ENCODE measurements around the gene PSMC6. TPM values are rescaled to one million over a fixed set of nuclear protein-coding genes. Genes with fewer than 3 reads are reported as not detected.
"Not testable (repeated sequence)": the region's sequence is repeated elsewhere in the genome, so short reads cannot be mapped to it uniquely, and the experiment has no call there.

The PSMC6 gene
- total RNA-seq, 2 experiments from 2014 or later = 118 to 122 TPM

DNA sequence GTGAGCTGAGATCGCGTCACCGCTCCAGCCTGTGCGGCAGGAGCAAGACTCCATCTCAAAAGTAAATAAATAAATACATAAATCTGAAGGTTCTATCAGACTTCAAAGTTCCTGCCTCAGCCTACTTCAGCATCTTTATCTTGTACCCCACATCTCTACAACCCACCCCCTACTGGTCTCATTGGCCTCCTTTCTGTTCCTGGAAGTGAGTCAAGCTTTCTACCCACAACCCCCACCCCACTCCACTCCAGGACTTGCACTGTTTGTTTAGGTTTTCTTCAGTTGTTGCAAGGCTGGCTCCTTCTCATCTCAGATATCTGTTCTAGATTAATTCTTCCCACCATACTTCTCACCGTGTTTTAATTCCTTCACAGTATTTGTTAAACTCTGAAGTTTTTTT lies 714 bp upstream of the PSMC6 start:
- POLR2A ChIA-PET = no interaction called here
- CTCF ChIA-PET = no interaction called here

DNA sequence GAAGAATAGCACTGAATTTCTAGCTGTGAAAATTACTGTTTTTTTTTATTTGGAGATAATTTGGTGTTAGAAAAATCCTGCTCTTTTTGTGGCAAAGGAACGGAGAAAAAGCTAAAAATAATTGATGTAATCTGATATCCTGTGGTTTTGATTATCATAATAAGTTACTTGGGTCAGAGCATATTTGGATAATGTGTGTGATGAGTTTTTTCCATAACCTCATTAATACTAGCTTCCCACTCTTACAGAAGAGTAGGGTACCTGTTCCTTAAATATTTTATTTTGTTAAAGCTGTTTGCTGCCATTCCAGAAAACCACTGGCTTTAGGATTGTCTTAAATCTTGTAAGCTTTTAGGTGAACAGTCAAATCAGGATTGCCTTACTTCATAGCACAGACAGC lies 4.7 kb downstream of the PSMC6 start:
- ChIA-PET CTCF (interaction anchor here (1.4 kb wide), 1 partner anchor 15 kb away, joined by 5 read pairs; no protein-coding TSS in a partner anchor), POLR2A (interaction anchor here (0.9 kb wide), 1 partner anchor 16 kb away, joined by 3 read pairs; the partner anchor contains the start of gene ERO1A)

DNA sequence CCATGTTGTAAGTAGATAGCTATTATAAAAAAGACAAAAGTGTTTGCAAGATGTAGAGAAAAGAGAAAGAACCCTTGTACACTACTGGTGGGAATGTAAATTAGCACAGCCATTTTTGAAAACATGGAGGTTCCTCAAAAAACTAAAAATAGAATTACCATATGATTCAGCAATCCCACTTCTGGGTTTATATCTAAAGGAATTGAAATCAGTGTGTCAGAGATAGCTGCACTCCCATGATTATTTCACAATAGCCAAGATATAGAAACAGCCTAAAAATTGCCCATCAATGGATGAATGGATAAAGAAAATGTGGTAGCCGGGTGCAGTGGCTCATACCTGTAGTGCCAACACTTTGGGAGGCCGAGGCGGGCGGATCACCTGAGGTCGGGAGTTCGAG lies 9.2 kb downstream of the PSMC6 start:
- CTCF ChIA-PET = no interaction called here
- POLR2A ChIA-PET = no interaction called here

DNA sequence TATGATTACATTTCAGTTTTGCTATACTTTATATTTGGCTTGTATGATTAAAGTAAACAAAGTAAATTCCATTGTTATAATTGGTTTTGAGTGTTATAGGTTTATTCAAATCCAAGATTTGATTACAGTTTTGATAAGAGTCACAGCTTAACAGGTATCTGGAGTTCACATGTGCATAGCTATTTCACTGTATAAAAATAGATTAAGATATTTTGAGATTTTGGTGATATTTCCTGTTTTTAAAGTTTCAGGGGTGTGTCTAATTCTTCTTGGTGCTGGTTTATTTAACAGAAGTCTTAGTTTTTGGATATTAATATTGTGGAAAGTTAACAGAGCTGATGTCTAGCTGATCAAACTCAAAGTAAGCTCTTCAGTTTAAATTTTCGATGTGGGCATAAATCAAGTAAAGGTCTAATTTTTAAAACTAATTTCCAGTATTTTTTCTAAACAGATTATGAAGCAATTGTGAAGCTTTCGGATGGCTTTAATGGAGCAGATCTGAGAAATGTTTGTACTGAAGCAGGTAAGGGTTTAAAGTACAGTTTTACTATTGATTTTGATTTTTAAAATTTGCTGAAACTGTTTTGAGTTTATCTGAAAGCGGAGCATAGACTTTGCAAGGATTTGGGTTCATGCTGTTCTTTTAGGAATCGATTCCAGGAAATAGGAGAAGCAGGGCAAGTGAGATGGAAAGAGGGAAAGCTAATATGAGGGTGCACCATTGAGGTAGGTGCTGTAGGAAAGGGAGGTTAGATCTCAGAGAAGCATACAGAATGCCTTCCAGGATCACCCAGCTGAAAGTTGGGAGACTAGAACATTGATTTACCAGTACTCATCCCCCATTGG lies 16.7 kb downstream of the PSMC6 start:
- ChIA-PET POLR2A (interaction anchor here (0.5 kb wide), 1 partner anchor 67 kb away, joined by 6 read pairs; no protein-coding TSS in a partner anchor), CTCF (no interaction called here)

DNA sequence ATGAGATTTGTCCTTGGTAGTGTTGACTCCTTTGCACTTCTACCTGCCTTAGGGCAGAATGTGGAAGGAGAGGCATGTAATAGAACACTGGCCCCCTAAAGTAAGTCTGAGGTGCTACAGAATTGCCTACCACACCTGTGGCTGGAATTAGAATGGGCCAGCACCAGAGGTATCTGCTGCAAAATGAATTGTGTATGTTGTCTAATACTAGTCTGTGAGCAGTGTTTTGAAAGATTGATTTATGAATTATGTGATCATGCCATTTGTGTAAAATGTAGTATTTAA lies 17.3 kb downstream of the PSMC6 start:
- CTCF ChIA-PET = no interaction called here
- POLR2A ChIA-PET = no interaction called here

DNA sequence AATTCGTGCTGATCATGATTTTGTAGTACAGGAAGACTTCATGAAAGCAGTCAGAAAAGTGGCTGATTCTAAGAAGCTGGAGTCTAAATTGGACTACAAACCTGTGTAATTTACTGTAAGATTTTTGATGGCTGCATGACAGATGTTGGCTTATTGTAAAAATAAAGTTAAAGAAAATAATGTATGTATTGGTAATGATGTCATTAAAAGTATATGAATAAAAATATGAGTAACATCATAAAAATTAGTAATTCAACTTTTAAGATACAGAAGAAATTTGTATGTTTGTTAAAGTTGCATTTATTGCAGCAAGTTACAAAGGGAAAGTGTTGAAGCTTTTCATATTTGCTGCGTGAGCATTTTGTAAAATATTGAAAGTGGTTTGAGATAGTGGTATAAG lies 20.5 kb downstream of the PSMC6 start:
- POLR2A ChIA-PET = not testable (repeated sequence)
- CTCF ChIA-PET = interaction anchor here (0.7 to 1.7 kb wide), 3 partner anchors 12 to 357 kb away, joined by 3 to 5 read pairs (median 4); no protein-coding TSS in a partner anchor

DNA sequence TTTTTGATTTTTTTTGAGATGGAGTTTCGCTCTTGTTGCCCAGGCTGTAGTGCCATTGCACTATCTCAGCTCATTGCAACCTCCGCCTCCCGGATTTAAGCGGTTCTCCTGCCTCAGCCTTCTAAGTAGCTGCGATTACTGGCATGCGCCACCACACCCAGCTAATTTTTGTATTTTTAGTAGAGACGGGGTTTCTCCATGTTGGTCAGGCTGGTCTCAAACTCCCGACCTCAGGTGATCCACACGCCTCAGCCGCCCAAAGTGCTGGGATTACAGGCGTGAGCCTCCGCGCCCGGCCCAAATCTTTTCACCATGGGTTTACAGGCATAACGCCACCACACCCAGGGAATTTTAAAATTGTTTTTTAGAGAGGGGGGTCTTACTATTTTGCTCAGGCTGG lies 22.0 kb downstream of the PSMC6 start:
- POLR2A ChIA-PET = interaction anchor here (0.5 to 1.7 kb wide), 4 partner anchors 9 to 67 kb away, joined by 3 to 9 read pairs (median 3); partner anchors contain the start of gene ERO1A

DNA sequence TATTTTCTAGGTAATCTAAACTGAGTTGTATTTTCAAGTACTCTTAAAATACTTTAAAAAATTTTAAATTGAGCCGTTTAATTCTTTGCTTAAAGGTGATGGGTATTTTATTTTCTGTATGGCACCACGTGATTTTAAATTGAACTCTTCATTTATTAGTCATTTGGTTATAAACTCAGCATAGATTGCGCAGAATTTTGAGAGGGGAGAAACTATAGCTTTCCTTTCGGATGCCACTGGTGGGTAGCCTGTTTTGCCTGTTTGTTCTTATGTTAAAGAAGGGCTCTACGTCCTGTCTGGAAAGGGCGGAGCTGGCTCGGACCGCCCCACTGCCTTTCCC lies 22.6 kb downstream of the PSMC6 start:
- ChIA-PET CTCF (interaction anchor here (0.5 kb wide), 1 partner anchor 576 kb away, joined by 3 read pairs; no protein-coding TSS in a partner anchor), POLR2A (interaction anchor here (0.6 to 1.7 kb wide), 3 partner anchors 9 to 34 kb away, joined by 3 to 9 read pairs (median 4); partner anchors contain the start of genes ERO1A and PSMC6)

More for the DNA sequence above, 22.0 kb downstream of the PSMC6 start:
- CTCF ChIA-PET = not testable (repeated sequence)

DNA sequence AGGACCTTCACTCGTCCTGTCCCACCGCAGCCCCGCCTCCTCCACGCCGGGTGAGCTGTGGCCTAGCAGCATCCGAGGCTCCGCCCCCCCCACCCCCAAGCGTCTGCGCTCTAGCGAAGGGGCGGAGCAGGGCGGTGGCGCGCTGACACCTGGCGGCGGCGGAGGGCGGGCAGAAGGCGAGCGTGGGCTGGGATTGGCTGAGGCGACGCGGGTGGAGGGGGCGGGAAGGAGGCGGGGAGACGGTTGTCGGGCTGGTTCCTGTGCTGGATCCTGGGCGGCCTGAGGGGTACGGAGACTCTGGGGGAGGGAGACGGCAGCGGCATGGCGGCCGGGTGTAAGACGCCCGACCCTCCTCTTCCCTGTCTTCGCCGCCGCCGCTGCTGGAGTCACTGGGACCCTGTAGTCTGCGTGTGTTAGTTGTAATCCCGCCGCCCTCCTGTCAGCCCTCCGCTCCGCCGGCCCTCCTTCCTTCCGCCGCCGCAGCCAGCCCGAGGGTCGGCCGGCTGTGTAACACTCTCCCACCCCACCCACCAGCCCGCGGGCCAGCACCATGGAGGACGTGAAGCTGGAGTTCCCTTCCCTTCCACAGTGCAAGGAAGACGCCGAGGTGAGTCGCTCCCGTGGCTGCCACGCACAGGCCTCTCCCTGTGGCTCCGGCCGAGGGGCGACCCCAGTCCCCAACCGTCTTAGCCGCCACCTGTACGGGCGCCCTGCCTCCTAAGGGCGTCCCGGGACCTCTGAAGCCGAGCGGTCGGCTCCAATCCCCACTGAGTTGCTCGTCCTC lies 23.1 kb downstream of the PSMC6 start, which contains the start of gene STYX:
STYX (plus strand) TSS at position 242 of the 784 bp plus-strand sequence; CDS start at position 551, 309 bp downstream.
- ChIA-PET CTCF (interaction anchor here (0.5 kb wide), 1 partner anchor 576 kb away, joined by 3 read pairs; no protein-coding TSS in a partner anchor), POLR2A (interaction anchor here (0.6 to 1.7 kb wide), 4 partner anchors 9 to 61 kb away, joined by 3 to 9 read pairs (median 4); partner anchors contain the start of genes ERO1A and PSMC6)

DNA sequence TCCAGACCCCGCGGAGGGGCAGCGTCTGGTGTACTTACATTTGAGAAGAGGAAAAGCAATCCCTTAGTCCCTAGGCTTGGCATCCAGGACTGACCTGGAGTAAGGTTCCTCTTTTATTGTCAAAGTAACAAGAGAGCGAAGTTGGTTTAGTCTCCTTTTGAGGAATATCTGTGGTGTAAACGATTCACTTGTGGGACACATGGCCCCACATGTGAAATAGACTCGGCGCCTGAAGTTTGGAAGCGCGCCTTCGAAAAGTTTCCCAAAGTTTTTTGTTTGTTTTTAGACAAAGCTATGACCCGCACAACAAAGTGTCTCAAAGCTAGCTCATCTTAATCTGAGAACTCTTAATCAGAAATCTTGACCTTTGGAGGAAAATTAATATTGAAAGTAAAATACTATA lies 23.7 kb downstream of the PSMC6 start:
- ChIA-PET CTCF (interaction anchor here (0.6 to 0.7 kb wide), 2 partner anchors 12 to 92 kb away, joined by 3 read pairs; no protein-coding TSS in a partner anchor), POLR2A (interaction anchor here (0.6 kb wide), 1 partner anchor 60 kb away, joined by 3 read pairs; no protein-coding TSS in a partner anchor)

DNA sequence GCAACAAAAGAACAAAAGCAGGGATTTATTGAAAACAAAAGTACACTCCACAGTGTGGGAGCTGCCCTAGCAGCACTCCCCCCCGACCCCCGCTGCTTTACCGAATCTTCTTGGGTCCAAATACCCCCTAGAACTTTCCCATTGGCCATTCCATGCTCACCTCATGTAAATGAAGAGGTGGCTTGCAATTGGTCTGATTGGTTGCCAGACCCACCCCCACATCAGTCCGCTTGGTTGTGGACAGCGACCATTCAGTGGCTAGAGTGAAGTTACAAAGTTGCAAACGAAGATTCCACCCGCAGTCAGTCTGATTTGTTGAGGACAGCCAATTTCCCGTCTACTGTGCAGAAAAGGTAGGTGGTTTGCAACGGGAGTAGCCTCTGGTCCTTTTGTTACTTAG lies 26.8 kb downstream of the PSMC6 start:
- POLR2A ChIA-PET = no interaction called here
- CTCF ChIA-PET = no interaction called here

DNA sequence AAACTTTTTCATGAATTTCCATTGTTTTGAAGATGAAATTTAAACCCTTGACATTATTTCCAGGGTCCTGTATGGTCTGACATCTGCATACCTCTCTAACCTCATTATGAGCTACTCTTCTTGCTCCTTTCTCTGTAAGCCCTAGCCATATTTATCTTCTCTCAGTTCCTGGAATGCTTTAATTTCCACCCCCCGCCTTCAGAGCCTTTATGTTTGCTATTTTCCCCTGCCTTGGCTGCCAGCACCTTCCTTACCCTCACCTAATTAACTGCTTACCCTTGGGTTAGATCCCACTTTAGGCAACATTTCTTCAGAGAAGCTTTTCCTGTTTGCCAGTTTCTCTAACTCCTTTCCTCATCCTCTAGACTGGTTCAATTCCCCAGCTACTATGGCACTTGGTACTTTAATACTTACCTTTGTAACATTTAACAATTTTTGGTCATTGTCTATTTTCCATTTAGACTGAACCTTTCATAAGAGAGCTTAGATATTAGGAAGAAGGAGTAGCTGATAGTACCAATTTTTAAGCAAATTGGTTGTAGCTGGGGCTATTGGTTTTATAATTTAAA lies 29.0 kb downstream of the PSMC6 start:
- ChIA-PET CTCF (interaction anchor here (0.7 kb wide), 1 partner anchor 48 kb away, joined by 3 read pairs; no protein-coding TSS in a partner anchor), POLR2A (interaction anchor here (1.0 kb wide), 1 partner anchor 19 kb away, joined by 3 read pairs; no protein-coding TSS in a partner anchor)

DNA sequence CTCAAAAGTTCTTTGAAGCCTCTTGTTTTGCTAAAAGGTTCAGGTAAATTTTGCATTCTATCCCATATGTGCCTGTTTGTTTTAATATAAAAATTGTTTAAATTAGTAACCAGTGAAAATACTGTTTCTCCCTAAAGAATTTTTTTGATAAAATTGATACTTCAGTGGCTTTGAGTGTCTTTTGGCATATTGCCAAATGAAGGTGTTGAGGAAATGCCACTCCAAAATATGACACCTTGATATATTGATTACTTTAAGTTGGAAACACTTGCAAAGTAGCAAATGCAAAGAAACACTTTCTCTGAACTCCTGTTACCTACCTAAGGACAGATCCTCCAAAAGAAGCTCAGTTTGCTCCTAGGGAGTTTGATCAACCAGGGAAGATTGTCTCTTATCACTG lies 31.4 kb downstream of the PSMC6 start:
- CTCF ChIA-PET = no interaction called here
- POLR2A ChIA-PET = no interaction called here

DNA sequence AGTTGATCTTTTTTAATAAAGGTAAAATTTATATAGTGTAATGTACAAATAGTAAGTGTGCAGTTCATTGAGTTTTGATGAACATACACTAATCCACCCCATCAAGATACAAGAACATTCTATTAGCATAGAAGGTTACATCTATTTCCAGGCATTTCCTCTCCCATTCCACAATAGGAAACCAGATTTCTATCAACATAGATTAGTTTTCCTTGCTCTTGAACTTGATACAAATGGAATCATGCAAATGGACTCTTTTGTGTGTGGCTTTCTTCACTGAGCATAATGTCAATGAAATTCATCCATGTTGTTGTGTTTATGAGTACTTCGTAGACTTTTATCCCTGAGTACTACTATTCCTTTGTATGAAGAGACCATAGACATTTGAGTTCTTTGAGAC lies 33.8 kb downstream of the PSMC6 start:
- POLR2A ChIA-PET = no interaction called here
- CTCF ChIA-PET = no interaction called here

DNA sequence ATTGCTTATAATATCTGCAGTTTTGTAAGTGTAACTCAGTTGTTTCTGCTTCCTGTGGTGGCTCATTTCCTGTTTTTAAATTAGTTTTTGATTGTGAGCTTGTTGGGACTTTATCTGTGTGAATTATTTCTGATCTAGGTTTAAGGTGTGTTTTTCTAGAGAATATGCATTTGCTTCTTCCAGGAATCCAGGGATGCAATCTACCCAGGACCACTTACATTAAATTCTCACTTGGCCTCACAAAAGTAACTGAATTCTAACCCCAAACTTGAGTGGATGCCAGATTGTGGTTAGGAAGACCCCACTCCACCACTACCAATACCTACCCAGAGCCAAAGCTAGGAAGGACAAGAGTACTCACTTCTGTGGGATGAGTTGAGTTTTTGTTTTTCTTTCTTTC lies 34.9 kb downstream of the PSMC6 start:
- ChIA-PET POLR2A (interaction anchor here (0.7 to 0.9 kb wide), 2 partner anchors 13 to 37 kb away, joined by 3 to 4 read pairs; no protein-coding TSS in a partner anchor), CTCF (interaction anchor here (0.7 kb wide), 1 partner anchor 62 kb away, joined by 3 read pairs; no protein-coding TSS in a partner anchor)

DNA sequence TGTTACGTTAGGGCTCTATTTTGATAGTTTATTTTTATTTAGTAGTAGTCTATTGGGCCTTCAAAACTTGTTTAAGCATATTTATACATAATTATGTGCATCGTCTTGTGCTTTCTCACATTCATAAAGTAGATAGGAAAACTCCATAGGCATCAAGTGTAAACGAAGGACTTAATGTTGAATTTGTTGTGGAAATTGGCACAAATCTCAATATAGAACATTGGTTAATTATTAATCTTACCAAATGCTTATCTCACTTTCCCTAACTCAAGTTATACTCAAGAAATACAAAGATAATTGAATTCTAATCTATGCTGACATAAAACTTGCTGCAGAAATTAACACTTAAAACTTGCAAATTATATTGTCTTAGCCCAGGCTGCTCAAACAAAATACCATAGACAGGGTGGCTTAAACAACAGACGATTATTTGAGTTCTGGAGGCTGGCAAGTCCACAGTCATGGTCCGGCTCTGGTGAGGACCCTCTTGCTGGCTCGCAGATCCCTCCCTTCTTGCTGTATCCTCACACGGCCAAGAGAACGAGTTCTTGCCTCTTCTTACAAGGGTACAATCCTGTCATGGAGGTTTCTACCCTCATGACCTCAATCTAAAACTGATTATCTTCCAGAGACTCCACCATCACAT lies 41.8 kb downstream of the PSMC6 start:
- CTCF ChIA-PET = no interaction called here
- POLR2A ChIA-PET = no interaction called here

DNA sequence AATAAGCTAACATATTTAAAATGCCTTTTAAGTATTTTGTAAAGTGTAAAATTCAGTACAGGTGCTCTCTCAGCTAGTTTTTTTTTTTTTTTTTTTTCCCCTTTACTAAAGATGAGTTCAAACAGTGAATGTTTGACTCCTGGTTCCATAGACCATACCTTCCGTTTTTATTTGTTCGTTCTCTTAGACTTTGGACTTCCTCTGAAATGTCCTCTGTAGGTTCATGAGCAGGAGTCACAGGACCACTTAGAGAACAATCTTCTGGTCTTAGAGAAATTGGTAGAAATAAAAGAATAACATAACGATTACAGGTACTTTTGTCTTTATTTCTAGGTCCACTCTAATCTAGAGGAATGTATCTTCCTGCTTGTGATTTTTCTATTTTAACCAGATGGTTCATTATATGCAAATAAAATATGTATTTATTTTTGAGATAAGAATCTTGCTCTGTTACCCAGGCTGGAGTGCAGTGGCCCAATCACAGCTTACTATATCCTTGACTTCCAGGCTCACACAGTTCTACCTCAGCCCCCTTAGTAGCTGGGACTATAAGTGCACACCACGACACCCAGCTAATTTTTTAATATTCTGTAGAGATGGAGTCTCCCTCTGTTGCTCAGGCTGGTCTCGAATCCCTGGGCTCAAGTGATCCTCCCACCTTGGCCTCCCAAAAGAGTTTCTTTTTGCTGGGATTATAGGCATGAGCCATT lies 48.8 kb downstream of the PSMC6 start:
- CTCF ChIA-PET = no interaction called here
- POLR2A ChIA-PET = no interaction called here

DNA sequence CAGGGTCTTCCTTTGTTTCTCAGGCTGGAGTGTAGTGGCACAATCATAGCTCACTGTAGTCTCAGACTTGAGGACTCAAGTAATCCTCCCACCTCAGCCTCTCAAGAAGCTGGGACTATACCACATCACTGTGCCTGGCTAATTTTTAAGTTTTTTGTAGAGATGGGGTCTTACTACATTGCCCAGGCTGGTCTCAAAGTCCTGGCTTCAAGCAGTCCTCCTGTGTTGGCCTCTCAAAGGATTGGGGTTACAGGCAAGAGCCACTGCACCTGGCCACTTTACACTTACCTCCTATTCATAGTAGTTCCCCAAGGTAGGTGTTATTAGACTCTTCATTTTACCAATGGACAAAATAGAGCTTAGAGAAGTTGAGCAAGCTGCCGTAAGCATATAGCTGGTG lies 52.1 kb downstream of the PSMC6 start:
- ChIA-PET POLR2A (interaction anchor here (1.2 kb wide), 1 partner anchor 244 kb away, joined by 3 read pairs; no protein-coding TSS in a partner anchor), CTCF (interaction anchor here (1.4 kb wide), 1 partner anchor 15 kb away, joined by 3 read pairs; no protein-coding TSS in a partner anchor)
